Cardiac fibroblast (primary cell): ENCODE measurements around the gene GFY.
A peak's percentile ranks its signal among the peaks of the same experiment; 100 is the strongest.

ENCODE experiments used
- DNase-seq, 2 donors: peaks; one replicate each; pipeline versions ENCODE4 v3.0.0 to v3.0.0-alpha.2; 2010; ENCODE audit warnings: low read depth in 2 of 2
- H3K4me3 ChIP-seq, 2 donors: replicated peaks in 1 of 2; 1 replicate in 1 of 2; 2 replicates in 1 of 2; pipeline ENCODE4 v1.5.1; 2011; ENCODE audit warnings: low read depth in 2 of 2, low read length in 2 of 2, mild to moderate bottlenecking in 2 of 2, moderate library complexity in 1 of 2
- TF ChIP-seq, protein P1 (sequence below): IDR thresholded peaks from one replicate; pipeline ENCODE4 v1.5.1; 2011; ENCODE audit warnings: low read depth, mild to moderate bottlenecking, low read length, inconsistent platforms

Gene GFY

GRCh38 chr19:49445997-49446396, 20.8 kb downstream of the GFY start:
- H3K4me3 ChIP-seq: no peak overlapping the region
- DNase-seq: no peak
- TF ChIP-seq, protein P1, sequence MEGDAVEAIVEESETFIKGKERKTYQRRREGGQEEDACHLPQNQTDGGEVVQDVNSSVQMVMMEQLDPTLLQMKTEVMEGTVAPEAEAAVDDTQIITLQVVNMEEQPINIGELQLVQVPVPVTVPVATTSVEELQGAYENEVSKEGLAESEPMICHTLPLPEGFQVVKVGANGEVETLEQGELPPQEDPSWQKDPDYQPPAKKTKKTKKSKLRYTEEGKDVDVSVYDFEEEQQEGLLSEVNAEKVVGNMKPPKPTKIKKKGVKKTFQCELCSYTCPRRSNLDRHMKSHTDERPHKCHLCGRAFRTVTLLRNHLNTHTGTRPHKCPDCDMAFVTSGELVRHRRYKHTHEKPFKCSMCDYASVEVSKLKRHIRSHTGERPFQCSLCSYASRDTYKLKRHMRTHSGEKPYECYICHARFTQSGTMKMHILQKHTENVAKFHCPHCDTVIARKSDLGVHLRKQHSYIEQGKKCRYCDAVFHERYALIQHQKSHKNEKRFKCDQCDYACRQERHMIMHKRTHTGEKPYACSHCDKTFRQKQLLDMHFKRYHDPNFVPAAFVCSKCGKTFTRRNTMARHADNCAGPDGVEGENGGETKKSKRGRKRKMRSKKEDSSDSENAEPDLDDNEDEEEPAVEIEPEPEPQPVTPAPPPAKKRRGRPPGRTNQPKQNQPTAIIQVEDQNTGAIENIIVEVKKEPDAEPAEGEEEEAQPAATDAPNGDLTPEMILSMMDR: no peak

DNA sequence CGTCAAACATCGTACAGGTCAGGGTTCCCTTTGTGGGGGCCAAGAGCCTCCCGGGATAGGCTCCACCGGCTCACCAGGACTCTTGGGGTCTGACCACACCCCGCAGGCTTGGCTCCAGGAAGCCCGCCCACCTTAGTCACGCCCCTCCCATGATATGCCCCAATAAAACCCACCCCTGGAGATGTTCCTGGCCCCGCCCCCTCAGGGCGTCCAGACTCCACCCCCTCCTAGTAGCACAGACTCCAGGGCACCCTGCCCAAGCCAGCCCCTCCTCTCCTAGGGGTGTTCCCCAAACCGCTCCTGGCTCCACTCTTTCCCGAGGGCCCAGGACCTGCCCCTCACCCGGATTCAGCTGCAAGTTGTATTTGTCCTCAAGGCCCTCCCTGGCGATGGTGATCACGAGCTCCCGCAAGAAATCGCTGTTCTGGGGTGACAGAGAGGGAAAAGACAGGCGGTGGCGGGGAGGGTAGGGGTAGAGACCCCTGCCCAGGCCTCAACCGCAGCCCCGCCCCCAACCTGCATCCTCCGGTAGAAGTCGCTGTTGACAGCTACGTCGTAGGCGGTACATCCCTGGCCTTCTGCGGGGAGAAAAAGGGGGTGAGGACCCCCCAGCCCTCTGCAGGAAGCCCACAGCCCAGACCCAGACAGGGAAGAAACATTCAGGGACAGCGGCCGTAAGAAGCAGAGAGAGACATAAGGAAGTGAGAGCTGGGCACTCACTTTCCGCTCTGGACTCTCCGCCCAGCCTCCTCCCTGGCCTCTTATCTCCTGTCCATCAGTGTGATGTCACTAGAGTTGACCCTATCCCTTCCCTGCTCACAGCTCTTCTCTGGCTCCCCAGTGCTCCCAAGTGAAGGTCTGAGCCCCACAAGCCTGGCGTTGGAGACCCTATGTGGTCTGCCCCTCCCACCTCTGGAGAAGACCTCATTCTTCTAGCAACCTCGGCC, 22.6 kb downstream of the GFY start:
- no peak overlapping the region for H3K4me3 ChIP-seq
- TF ChIP-seq, protein P1: no peak
- peak in 1 of 2 donors; percentile 41 for DNase-seq

DNA sequence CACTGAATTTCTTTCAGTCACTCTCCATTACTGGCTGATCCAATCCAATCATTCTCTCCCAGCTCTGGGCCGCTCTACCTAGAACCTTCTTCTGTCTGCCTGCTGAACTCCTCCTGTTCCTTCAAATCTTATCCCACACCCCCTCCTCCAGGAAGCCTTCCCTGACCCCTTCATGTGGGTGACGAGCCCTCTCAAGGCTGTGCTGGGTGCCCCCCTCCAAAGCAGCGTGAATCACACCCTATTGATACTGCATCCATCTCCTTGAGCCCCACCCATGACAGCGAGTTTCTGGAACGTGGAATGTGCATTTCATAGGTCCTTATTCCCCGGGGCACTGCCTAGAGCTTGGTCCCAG, 23.2 kb downstream of the GFY start:
- no peak overlapping the region for H3K4me3 ChIP-seq
- TF ChIP-seq, protein P1: no peak
- no peak for DNase-seq

DNA sequence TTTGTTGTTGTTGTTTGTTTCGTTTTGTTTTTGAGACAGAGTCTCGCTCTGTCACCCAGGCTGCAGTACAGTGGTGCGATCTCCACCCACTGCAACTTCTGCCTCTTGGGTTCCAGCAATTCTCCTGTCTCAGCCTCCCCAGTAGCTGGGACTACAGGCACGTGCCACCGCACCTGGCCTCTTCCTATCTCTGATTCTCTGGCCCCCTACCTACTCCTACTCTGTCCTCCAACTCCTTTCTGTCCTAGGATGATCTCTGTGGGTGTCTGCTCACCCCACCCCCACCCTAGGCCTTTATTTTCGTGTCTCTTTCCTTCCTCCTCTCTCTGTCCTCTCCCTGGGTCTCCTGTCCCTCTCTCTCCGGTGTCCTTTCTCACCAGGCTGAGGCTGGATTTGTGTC, 25.2 kb downstream of the GFY start:
- no peak for DNase-seq
- TF ChIP-seq, protein P1: no peak
- H3K4me3 ChIP-seq: peak overlapping the region in 1 of 2 donors; percentile 90

DNA sequence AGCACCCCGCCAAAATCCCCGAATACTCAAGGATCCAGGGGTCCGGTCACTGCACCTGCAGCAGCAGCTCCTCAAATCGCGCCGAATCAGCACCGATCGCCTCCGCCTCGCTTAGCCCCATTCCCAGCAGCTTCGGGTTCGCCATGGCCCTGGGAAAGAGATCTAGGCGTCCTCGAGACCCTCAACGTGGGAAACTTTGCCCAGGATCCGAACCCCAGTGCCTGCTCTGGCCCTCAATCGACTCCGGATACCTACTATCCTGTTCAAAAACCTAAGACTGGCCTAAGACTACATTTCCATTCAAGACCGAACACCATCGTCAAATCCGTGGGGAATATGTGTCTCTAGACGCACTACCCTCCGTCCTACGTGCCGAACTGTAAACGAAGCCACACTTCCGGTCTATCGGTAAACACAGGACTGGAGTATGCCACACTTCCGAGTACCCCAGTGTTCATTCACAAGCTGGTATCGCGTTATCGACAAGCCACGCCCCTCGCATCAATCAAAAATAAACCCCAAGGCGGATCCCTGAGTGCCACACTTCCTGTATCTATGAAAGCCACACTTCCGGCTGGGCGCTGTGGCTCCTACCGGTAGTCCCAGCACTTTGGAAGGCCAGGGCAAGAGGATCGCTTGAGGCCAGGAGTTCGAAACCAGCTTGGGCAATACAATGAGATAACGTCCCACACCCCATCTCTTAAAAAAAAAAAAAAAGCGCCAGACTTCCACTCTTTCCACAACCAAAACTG, 26.4 kb downstream of the GFY start, which contains the start of gene PIH1D1:
TSS of gene PIH1D1 (minus strand) at position 385 of the 752 bp plus-strand sequence. CDS start at position 145, 240 bp downstream.
- peak within 1 kb of the TSS; percentile 76 to 90 for H3K4me3 ChIP-seq
- peak; percentile 99 to 100 for DNase-seq
- TF ChIP-seq, protein P1: peak; percentile 38

- TF ChIP-seq, protein P1: no peak
- peak within 1 kb of the TSS; percentile 68 to 80 for H3K4me3 ChIP-seq
- DNase-seq: peak; percentile 99
Observed at GRCh38 chr19:49453013-49453756, 28.0 kb downstream of the GFY start, which contains the start of gene ALDH16A1. Gene ALDH16A1, plus strand, starts transcription at chr19:49453225. Its CDS starts 107 bp downstream, at chr19:49453332.
